RWPE1 (cell line): Measurements from ENCODE around the gene PRPF6.

ENCODE experiments used
- CTCF ChIA-PET: fragments of 350-600 bp; sonication (Branson Sonifier 250); formaldehyde crosslinking; extraction: SDS; loops from one replicate; lab custom pipeline; 2021; lab: Yijun Ruan, JAX
- POLR2A ChIA-PET: fragments of 400-600 bp; formaldehyde crosslinking; extraction: SDS; loops from one replicate; lab custom pipeline; 2020; ENCODE audit warnings: antibody characterized with exemption; ENCODE audit not compliant: low non-redundant PET; lab: Yijun Ruan, JAX
- DNase-seq: peaks from one replicate; pipeline ENCODE4 v3.0.0; 2012; ENCODE audit warnings: low spot score
- H3K27ac ChIP-seq: fragments of 450-650 bp; 2 replicates; pipeline ENCODE4 v1.5.1; 2017
- CTCF ChIP-seq: fragments of 450-650 bp; conservative IDR thresholded peaks from 2 replicates; pipeline ENCODE4 v1.5.1; 2017; ENCODE audit warnings: low read depth, mild to moderate bottlenecking

The PRPF6 gene

GRCh38 chr20:64049060-64049877, 68.3 kb downstream of the PRPF6 start, which contains the start of gene SOX18:
SOX18 (minus strand) TSS chr20:64049639; CDS start chr20:64049516, 123 bp downstream.
- H3K27ac ChIP-seq = no peak within 1 kb of the TSS
- DNase-seq = no peak
- CTCF ChIA-PET = interaction anchor here (0.9 to 1.6 kb wide), 5 partner anchors 8 to 13 kb away, joined by 3 to 8 read pairs (median 4); partner anchors contain the start of gene TCEA2
- POLR2A ChIA-PET = no interaction called here
- no peak for TF ChIP-seq CTCF

DNA sequence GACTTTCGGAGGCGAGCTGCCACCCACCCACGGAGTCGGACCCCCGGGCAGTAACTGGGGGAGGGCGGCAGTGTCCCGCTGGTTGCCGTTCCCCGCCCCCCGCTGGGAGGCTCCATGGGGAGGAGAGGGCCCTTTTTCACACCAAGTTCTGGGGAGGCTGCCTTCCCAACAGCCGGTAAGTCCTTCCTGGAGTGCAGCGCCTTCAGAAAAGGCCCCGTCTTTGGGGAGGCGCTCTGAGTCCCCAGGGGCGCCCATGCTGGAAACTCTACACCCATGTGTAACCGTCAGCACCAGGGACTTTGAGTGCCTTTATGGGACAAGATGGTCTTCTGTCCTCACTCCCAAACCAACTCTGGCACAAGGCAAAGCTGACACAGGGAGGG, 68.9 kb downstream of the PRPF6 start:
- no peak overlapping the region for H3K27ac ChIP-seq
- TF ChIP-seq CTCF = no peak
- DNase-seq = no peak
- ChIA-PET CTCF (interaction anchor here (0.9 to 5.6 kb wide), 4 partner anchors 7 to 13 kb away, joined by 3 to 96 read pairs (median 6); partner anchors contain the start of gene TCEA2), POLR2A (no interaction called here)

- no peak for TF ChIP-seq CTCF
- CTCF ChIA-PET = interaction anchor here (0.5 to 5.6 kb wide), 3 partner anchors 11 to 852 kb away, joined by 3 to 96 read pairs (median 4); partner anchors contain the start of gene TCEA2
- POLR2A ChIA-PET = no interaction called here
- DNase-seq = no peak
- no peak overlapping the region for H3K27ac ChIP-seq
Observed at GRCh38 chr20:64050261-64051032, 69.5 kb downstream of the PRPF6 start.

- TF ChIP-seq CTCF = no peak
- POLR2A ChIA-PET = no interaction called here
Observed at GRCh38 chr20:64051033-64051452, 70.1 kb downstream of the PRPF6 start.

DNA sequence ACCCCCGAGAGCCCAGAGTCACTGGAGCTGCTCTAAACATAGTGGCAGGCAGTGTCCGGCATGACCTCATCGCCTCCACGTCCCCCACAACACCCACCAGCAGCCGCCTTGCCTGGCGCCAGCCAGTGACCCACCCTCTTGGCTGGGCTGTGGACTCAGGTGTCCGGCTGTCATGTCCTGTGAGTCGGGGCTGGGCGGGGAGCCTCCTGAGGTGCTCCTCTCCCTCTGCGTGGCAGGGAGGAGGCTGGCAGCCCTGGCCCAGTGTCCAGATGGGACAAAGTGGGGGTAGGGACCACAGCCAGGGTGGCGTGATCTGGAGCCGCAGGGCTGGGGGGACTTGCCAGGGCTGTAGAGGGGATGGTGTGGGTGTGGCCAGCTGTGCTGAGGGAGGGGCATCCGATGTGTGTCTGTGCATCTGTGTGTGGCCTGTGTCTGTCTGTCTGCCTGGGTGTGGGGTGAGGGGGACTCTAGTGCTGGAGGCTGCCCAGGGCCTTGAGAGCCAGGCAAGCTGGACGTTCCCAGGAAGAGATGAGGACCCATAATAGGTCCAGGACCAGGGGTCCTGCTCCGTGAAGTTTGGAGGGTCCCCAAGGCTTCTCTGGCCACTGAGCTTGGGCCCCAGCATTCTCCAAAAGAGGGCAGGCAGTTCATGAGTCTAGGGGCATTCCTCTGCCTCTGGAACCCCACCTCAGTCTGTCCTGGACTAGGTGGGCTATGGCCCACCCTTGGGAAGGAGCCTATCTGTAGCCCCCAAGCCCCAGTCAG, 70.8 kb downstream of the PRPF6 start:
- POLR2A ChIA-PET = interaction anchor here (1.9 kb wide), 1 partner anchor 11 kb away, joined by 8 read pairs; the partner anchor contains the start of gene TCEA2
- H3K27ac ChIP-seq = peak overlapping the region; percentile 4; the same call in 1 of the 2 replicates
- no peak for TF ChIP-seq CTCF

More at GRCh38 chr20:64051033-64051452, 70.1 kb downstream of the PRPF6 start:
- H3K27ac ChIP-seq = no peak overlapping the region
- no peak for DNase-seq
- CTCF ChIA-PET = interaction anchor here (0.5 to 5.6 kb wide), 2 partner anchors 12 to 852 kb away, joined by 3 to 96 read pairs; no protein-coding TSS in a partner anchor

More for the DNA sequence above, 70.8 kb downstream of the PRPF6 start:
- no peak for DNase-seq
- CTCF ChIA-PET = interaction anchor here (0.6 to 5.6 kb wide), 3 partner anchors 13 to 60 kb away, joined by 3 to 96 read pairs (median 4); no protein-coding TSS in a partner anchor
